Uterus (tissue), 4 donors: Measurements from ENCODE around the gene UBTF. TPM values are rescaled to one million over a fixed set of nuclear protein-coding genes. Genes with fewer than 3 reads are reported as not detected.

Experiments used
- DNase-seq, 2 donors: peaks; one replicate each; pipeline ENCODE4 v3.0.0-alpha.2; 2019 to 2020
- H3K27ac ChIP-seq, 2 donors: fragments of 200-600 bp; sonication (generic); 1 replicate in 1 of 2; 2 replicates in 1 of 2; pipeline ENCODE4 v1.5.1; 2016 to 2018
- H3K27me3 ChIP-seq, 2 donors: fragments of 200-600 bp; sonication (generic); one replicate each; pipeline ENCODE4 v1.5.1; 2018 to 2019; ENCODE audit warnings: control low read depth in 1 of 2
- H3K36me3 ChIP-seq, 2 donors: fragments of 200-600 bp; sonication (generic); one replicate each; pipeline ENCODE4 v1.5.1; 2019; ENCODE audit warnings: control low read depth in 1 of 2
- H3K4me1 ChIP-seq, 2 donors: fragments of 200-600 bp; sonication (generic); one replicate each; pipeline ENCODE4 v1.5.1; 2018 to 2019; ENCODE audit warnings: control low read depth in 1 of 2
- H3K4me3 ChIP-seq, 2 donors: fragments of 200-600 bp; sonication (generic); 1 replicate in 1 of 2; 2 replicates in 1 of 2; pipeline ENCODE4 v1.5.1; 2018 to 2019; ENCODE audit warnings: mild to moderate bottlenecking in 1 of 2
- H3K9me3 ChIP-seq, 2 donors: fragments of 200-600 bp; sonication (generic); one replicate each; pipeline ENCODE4 v1.5.1; 2019; ENCODE audit warnings: control low read depth in 1 of 2
- POLR2A ChIP-seq, 2 donors: fragments of 450-650 bp; IDR thresholded peaks; one replicate each; pipeline ENCODE4 v1.6.1; 2016; ENCODE audit warnings: antibody characterized with exemption in 2 of 2, mild to moderate bottlenecking in 1 of 2, moderate library complexity in 1 of 2
- intact Hi-C: fragments of 100-400 bp; cut with DNase I; formaldehyde crosslinking; loops from one replicate; pipeline ENCODE4 v1.15.1; 2023; ENCODE audit warnings: low total_unique reads
- total RNA-seq, 4 donors: library from RNA; depleted of rRNA in 3 of 4; stranded (reverse); fragments of >200 nt in 3 of 4; gene quantifications; one replicate each; pipeline versions ENCODE4 v1.1.0 to v1.2.4, GENCODE V29; 2014 to 2023
- TF ChIP-seq, protein P1 (sequence below), 4 experiments: fragments of 200-600 bp in 2 of 4; fragments of 450-650 bp in 2 of 4; sonication (generic) in 2 of 4; IDR thresholded peaks; one replicate each; pipeline ENCODE4 v1.5.1; 2016 to 2019; ENCODE audit warnings: antibody characterized with exemption in 4 of 4, mild to moderate bottlenecking in 2 of 4, moderate library complexity in 1 of 4
- donor health status: DM: yes; HTN: yes; CAD: no.

The UBTF gene
- total RNA-seq, 4 donors from 2014 or later: 17.4 to 124 (median 72.9) TPM

DNA sequence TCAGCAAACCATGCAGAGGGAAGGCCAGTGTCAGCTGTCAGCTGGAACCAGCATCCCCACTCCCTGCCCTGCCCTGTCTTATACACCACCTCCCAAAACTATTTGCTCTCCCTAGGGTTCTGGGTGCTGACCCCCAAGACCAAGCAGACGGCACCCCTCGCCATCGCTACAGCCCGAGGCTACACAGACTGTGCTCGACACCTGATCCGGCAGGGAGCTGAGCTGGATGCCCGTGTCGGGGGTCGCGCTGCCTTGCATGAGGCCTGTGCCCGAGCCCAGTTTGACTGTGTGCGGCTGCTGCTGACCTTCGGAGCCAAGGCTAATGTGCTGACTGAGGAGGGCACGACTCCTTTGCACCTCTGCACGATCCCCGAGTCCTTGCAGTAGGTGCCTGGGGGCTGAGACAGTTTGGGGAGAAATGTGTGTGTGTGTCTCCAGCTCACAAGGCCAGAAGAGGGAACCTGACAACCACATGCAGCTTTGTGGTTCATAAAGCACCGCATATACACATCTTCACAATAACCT, 47.5 kb downstream of the UBTF start:
- H3K27ac ChIP-seq: no peak overlapping the region
- no peaks in the 10 kb centered on the region for H3K9me3 ChIP-seq
- no peak for TF ChIP-seq POLR2A (IDR thresholded peaks at IDR 0.05)
- TF ChIP-seq, protein P1, sequence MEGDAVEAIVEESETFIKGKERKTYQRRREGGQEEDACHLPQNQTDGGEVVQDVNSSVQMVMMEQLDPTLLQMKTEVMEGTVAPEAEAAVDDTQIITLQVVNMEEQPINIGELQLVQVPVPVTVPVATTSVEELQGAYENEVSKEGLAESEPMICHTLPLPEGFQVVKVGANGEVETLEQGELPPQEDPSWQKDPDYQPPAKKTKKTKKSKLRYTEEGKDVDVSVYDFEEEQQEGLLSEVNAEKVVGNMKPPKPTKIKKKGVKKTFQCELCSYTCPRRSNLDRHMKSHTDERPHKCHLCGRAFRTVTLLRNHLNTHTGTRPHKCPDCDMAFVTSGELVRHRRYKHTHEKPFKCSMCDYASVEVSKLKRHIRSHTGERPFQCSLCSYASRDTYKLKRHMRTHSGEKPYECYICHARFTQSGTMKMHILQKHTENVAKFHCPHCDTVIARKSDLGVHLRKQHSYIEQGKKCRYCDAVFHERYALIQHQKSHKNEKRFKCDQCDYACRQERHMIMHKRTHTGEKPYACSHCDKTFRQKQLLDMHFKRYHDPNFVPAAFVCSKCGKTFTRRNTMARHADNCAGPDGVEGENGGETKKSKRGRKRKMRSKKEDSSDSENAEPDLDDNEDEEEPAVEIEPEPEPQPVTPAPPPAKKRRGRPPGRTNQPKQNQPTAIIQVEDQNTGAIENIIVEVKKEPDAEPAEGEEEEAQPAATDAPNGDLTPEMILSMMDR (IDR thresholded peaks at IDR 0.05): no peak
- no peaks in the 10 kb centered on the region for H3K36me3 ChIP-seq
- no peak overlapping the region for H3K4me3 ChIP-seq
- H3K27me3 ChIP-seq: no peaks in the 10 kb centered on the region
- DNase-seq: no peak
- H3K4me1 ChIP-seq: no peaks in the 10 kb centered on the region
- intact Hi-C loops: no loop called here

GRCh38 chr17:44170499-44171201, 48.8 kb downstream of the UBTF start, which contains the start of gene ASB16:
ASB16 (plus strand) TSS chr17:44170704; CDS start chr17:44170790, 86 bp downstream.
- Histone ChIP-seq H3K4me1 (no peaks in the 10 kb centered on the region), H3K9me3 (no peaks in the 10 kb centered on the region), H3K4me3 (peak within 1 kb of the TSS; percentile 22 to 23), H3K36me3 (no peaks in the 10 kb centered on the region), H3K27me3 (no peaks in the 10 kb centered on the region), H3K27ac (peak within 1 kb of the TSS; percentile 61 to 84)
- DNase-seq: peak in 1 of 2 donors; percentile 41
- intact Hi-C loops: no loop called here
- TF ChIP-seq POLR2A (IDR thresholded peaks at IDR 0.05): peak in 1 of 2 donors; percentile 19
- TF ChIP-seq, protein P1 (IDR thresholded peaks at IDR 0.05): no peak

DNA sequence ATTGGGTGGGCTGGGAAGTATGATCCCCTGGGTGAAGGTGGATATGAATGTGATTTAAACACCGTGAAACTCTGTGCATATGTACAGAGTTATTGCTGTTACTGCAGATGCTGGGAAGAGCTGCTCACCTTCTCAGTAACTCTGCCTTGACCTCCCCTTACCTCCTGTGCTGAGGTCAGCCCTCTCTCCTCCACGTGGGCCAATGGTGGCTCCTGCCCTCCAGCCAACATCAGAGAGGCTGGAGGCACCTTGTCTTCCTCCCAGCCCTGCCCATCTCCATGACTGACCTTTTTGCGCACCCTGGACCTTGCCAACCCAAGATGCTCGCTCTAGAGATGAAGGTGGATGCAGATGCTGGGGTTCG, 49.4 kb downstream of the UBTF start:
- TF ChIP-seq POLR2A (IDR thresholded peaks at IDR 0.05): no peak
- TF ChIP-seq, protein P1 (IDR thresholded peaks at IDR 0.05): no peak
- H3K4me1 ChIP-seq: no peaks in the 10 kb centered on the region
- no peaks in the 10 kb centered on the region for H3K36me3 ChIP-seq
- intact Hi-C loops: no loop called here
- H3K9me3 ChIP-seq: no peaks in the 10 kb centered on the region
- no peaks in the 10 kb centered on the region for H3K27me3 ChIP-seq
- peak overlapping the region in 1 of 2 donors; percentile 23 for H3K4me3 ChIP-seq
- DNase-seq: no peak
- H3K27ac ChIP-seq: peak overlapping the region; percentile 61 to 84

- Histone ChIP-seq H3K9me3 (no peaks in the 10 kb centered on the region), H3K27ac (no peak overlapping the region), H3K36me3 (no peaks in the 10 kb centered on the region), H3K4me1 (no peaks in the 10 kb centered on the region), H3K27me3 (no peaks in the 10 kb centered on the region), H3K4me3 (no peak overlapping the region)
- TF ChIP-seq POLR2A (IDR thresholded peaks at IDR 0.05): no peak
- TF ChIP-seq, protein P1 (IDR thresholded peaks at IDR 0.05): no peak
- intact Hi-C loops: no loop called here
- no peak for DNase-seq
Measured at GRCh38 chr17:44167181-44167861, 52.2 kb downstream of the UBTF start.

GRCh38 chr17:44164476-44164875, 55.0 kb downstream of the UBTF start:
- TF ChIP-seq, protein P1 (IDR thresholded peaks at IDR 0.05): no peak
- TF ChIP-seq POLR2A (IDR thresholded peaks at IDR 0.05): no peak
- Histone ChIP-seq H3K27ac (no peak overlapping the region), H3K27me3 (no peaks in the 10 kb centered on the region), H3K4me1 (no peaks in the 10 kb centered on the region), H3K4me3 (no peak overlapping the region), H3K9me3 (no peaks in the 10 kb centered on the region), H3K36me3 (no peaks in the 10 kb centered on the region)
- DNase-seq: no peak
- intact Hi-C loops: no loop called here
